Fibroblast of peridontal ligament (primary cell): ENCODE results near the gene EPHB1.

Experiments
- DNase-seq: peaks from one replicate; pipeline ENCODE4 v3.0.0-alpha.2; 2010; ENCODE audit errors: extremely low read depth

Gene EPHB1

DNA sequence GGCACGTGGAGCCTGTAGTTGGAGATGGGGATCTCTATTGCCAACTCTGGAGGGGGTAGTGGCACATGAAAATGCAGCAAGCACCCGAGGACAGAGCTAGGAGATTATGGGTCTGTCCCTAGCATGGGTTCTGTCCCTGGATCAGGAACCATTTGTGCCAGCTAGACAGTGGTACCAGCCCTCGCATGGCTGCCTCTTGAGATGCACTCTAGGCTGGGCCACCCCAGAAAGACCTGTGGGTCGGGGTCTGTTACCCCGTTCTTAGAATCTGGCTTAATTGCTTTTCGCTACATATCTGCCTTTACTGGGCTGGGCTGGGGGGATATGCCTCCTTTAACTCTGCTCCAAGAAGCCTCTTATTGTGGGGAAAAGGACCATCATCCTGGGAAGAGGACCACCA, 54.5 kb downstream of the EPHB1 start:
- DNase-seq = no peak

DNA sequence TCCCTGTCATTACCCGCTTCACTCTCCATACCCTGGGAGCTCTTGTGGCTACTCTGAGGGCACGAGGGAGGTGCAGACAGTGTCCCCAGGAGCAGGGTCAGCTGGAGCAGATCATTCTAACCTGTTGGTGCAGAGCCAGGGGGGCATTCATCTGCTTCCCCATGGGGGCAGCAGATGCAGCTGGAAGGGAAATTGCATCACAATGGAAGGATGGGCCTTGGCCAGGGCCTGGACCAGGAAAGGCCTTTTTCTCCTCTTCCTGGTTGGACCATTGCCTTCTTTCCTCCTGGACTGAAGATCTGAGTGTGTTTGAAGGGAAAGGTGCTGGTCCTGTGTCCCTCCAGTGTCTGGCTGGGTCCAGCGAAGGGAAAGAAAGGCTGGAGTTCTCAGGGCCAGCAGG, 55.7 kb downstream of the EPHB1 start:
- DNase-seq = no peak

DNA sequence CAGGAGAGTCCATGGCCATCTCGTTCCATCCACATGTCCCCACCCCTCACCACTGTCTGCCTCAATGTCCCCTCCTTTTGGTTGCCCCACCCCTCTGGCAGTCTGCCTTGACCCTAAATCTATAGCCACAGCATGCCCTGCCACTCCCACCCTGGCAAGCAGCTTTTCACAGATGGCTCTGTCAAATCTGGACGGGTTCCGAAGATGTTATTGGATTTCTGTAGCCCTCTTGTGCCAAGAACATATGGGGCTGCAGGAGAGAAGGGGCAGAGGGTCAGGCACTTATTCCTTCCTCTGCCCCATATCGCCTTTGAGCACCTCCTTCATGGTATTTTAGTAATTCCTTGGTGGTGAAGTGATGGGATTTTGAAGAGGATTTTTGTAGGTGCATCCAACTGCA, 57.1 kb downstream of the EPHB1 start:
- DNase-seq = no peak

DNA sequence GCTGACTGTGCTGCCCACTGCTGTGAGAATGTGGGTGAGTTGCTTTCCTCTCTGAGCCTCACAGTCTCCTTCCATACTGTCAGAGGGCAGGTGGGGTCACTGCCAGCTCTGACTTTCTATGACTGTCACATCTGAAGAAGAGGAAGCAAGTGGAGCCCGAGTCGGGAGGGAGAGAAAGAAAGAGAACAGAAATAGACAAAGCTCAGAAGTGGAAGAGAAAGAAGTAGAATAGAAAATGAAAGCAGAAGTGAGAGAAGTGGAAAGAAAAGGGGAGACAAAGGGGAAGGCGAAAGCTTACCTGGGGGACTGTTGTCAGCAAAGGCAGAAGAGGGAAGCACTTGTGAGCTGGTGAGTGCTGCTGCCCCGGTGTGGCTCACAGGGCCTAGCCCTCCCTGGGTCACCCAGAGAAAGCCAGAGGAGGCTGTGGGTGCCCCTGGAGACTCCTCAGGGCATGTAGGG, 57.9 kb downstream of the EPHB1 start:
- no peak for DNase-seq

DNA sequence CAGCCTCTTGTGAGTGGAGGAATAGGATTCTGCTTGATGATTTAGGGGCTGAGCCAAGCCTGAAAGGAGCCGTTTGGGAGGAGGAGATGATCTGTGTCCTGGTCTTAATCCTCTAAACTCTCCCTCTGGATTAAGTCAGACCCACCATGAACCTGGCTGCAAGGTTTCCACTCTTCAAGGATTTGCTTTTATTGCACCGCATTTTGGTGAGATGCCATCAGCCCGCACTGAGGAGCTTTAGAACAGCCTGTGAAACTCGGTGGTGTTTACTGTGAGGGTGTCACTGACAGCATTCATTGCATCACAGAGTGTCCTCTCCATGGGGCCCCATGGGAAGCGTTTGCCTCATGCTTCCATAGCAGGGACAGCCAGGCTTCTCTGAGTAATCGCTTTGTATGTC, 59.2 kb downstream of the EPHB1 start:
- DNase-seq = no peak

DNA sequence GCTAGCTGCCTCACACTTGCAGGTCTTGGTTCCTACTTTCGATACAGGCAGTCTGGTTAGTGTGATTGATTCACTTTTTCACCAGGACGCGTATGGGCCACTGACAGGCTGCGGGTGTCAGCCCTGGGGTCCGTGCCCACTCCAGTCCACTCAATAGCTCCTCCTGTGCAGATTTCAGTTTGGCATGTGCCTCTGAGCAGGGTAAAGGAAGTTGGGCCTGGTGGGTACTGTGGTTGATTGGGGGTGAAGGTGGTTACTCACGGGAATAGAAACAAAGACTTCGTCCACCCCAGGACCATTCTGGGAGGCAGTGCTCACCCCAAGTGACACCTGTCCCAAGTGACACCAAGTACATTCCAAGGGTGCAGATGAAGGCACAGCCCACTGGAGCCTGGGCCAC, 62.3 kb downstream of the EPHB1 start:
- no peak for DNase-seq

DNA sequence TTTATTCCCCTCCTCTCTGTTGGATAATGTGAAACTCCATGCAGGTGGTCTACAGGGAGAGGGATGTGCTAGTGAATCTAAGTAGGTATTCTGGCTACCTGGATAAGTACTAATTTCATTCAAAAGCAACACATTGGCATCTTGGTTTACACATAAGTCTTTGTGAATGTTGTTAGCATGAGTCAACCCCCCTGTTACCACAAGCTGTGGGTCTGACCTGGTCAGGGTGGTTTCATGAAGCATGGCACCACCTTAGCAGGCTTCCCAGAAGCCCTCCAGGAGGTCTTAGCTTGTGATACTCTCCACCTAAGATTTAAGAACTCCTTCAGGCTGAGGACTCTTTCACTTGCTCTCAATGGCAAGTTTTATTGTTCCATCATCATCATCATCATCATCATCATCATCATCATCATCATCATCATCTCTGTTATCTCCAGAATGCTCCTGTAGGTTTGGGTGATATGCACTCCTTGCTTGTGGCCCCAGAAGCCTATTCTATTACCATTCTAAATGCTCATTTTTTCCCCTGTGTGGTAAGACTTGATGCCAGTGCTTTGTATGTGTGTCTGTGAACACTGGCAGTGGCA, 62.8 kb downstream of the EPHB1 start:
- no peak for DNase-seq

DNA sequence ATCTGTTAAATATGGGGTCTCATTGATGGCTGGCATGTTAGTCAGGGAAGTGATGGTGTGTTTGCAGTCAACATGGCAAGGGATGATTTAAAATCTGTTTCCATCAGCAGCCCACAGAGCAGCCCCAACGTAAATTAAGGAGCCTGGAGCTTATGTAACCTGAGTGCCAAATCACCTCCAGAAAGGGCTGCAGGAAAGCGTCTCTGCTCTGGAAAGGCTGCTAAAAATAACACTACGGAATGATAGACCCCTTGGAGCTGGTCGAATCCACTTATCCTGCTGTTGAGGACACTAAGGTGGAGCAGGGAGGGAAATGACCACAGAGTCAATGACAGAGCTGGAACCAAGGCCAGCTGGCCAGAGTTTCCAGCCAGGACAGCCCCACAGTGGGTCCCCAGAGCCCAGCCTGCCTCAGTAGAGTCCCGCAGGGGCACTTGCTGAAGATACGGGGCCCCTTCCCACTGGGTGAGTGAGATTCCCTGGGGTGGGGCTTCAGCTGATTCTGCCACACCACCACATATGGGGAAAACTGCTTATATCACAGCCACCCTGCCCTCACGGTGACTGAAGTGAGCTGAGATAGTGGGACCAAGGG, 63.5 kb downstream of the EPHB1 start:
- DNase-seq = no peak

DNA sequence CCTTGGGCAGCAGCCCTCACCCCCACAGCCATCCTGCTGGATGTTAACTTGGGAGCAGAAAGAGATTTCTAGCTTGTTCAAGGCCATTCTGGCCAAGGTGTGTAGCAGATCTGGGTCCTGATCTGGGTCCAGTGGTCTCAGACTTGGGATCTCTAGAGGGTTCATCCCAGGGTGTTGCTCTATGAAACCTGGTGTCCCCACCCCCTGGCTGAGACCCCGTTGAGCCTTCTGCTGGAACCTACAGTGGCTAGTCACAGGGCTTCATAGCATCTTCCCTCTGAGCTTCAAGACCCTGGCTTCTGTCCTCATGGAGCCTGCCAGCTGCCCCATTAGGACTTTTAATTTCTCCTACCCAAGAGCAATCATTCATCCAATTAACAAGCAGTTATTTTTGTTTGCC, 64.3 kb downstream of the EPHB1 start:
- no peak for DNase-seq

DNA sequence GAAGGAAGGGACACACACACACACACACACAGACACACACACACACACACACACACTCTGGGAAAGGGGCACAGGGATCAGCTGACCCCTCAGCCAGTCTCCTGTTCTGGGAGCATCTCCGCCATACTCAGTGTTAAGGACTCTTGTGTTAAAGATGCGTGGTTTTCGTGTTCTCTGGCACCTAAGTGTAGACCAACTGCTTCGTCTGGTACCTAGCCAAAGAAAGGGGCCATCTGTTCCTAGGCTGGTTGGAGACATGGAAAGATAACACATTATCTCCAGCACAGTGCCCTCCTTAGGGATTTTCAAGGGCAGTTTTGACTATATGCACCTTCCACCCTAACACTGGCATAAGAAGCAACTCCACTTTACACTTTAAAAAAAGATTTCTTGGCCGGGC, 65.1 kb downstream of the EPHB1 start:
- DNase-seq = no peak

DNA sequence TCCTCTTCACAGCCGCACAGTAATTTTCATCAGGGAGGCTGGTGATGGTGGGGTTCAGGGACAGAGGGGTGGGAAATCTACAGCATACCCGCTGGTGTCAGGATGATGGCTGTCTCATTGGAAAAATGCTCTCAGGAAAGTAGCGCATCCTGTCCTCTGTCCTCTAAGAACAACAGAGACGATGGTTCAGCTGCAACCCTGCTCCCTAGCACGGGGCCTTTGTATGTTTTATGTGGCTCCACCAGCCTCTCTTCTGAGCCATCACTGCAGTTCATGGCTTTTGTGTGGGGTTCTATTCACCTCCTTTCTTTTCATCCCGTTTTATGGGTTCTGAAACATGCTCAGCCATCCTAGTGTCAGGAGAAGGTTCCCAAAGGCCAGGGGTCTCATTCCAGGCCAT, 68.9 kb downstream of the EPHB1 start:
- DNase-seq = no peak

DNA sequence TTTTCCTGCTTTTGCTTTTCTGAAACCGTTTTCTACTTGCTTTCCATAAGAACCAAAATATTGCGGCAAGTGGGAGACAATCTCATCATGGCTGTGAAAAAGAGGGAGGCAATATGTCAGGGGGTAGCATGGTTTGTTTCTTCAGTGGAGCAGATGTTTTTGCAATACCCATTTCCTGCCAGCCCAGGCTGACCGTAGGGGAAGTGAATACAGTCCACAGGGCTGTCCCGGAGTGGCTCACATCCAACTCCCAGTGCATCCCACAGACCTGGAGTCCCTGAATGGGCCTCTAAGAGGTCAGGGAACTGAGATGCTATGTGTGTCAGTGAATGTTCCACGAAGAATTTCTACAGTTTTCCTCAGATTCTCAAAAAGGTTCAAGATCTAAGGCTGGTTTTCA, 69.6 kb downstream of the EPHB1 start:
- DNase-seq = peak; percentile 2

DNA sequence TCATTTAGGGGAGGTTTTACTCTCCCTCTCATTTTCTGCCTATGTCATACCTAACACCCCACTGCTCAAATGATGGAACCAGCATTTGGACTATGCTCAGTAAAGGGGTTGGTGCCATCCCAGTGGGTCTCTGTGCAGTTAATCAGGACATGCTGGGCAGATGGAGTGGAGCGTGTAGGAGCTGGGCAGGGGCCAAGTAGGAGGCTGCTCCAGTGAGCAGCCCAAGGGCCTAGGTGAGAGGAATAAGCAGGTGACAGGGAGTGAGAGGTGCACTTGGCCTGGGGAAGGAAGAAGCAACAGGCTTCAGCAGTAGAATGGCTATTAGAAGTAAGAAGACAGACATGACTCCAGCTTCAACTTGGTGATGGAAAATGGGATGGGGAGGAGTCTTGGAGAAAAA, 72.2 kb downstream of the EPHB1 start:
- no peak for DNase-seq

DNA sequence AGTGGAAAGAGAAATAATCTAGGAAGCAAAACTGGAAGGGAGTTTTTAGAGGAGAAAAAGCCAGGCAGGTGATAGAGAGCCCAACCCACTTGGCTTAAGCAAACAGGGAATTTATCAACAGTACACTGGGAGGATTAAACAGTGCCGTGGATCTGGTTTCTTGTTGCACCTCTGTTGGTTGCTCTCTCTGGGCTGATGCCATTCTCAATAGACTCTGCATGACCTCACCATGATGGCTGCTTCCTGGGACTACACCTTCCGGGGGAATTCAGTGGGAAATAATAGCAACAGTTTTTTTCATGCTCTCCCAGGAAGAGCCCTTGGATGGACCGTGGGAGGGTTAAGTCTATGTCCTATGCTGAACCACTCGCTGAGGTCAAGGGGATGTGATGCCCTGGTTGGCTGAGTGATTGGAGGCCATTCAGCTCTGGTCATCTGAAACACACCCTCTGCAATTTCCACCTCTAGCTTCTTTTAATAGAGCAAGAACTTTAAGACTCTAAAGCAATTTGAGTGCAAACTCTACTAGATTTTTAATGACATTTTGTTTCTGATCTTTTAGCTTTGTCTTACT, 74.2 kb downstream of the EPHB1 start:
- no peak for DNase-seq

DNA sequence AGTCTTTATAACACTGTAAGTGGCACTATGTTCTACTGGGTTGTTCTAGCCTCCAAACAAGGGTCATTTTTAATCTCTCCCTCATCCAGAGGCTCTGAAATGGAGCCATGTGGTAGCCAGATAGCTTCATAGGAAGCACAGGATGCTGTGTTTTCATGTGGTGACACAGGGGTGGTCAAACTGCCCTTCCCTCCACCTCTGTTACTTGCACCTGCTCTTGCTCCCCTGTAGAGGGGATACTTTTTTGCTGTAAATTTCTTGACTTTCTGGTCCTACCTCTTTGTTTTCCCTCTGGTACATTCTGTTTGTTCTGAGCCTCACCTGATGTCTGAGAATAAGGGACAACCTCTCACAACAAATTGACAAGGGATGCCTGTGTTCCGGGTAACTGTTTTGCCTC, 76.8 kb downstream of the EPHB1 start:
- no peak for DNase-seq

DNA sequence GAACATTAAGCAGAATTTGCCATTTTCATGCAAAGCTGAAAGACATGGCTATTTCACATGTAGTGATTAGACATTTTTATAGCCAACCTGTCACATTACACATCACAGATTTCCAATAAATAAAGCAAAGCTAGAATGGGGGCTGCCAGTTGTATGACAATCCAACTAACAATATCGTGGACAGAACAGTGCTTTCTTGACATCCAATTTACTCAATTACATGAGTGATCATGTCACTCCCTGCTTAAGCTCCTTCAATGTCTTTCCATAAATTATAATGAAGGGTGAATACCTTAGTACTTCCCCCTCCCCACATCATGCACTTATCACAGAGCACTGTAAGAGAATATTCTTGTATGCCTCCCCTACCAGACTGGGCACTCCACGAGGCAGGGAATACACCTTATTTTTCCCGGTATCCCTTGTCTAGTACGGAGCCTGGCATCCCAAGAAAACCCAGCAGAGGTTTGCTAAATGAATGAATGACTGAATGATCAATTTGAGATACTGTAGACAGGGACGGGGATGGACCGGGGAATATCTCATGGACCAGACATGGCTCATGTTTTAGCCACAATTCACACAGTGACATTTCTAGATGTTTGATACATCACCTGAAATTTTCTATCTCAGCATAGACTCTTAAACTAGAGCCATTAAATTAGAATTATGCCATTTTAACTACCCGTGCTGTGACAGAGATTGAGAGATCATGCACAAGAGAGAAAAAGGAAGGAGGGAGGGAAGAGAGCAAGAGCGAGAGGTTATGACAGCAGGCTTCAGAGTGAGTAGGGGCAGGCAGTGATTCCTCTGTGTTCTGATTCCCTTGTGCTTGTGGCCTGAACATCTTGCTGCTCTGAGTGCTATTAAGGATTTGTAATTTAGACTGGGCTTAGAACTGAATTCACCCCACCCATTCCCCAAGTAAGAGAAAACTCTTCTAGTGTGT, 77.7 kb downstream of the EPHB1 start:
- DNase-seq = no peak

DNA sequence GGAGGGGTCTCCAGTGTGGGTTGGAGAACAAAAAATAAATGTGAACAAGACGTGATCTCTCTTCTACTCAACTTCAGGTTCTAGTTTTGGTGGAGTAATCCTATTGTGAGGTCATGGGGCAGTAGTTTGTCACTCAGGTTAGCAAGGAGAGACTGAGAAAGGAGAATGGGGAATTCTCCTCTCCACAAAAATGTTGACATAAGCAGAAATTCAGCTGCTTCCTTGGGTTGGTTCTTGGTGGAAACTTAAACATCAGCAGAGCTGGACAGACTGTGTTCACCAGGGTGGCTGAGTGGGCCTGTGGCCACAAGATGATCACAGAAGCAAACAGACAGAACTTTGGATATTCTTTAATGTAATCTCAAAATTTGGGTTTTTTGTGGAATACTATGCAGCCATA, 78.7 kb downstream of the EPHB1 start:
- no peak for DNase-seq

DNA sequence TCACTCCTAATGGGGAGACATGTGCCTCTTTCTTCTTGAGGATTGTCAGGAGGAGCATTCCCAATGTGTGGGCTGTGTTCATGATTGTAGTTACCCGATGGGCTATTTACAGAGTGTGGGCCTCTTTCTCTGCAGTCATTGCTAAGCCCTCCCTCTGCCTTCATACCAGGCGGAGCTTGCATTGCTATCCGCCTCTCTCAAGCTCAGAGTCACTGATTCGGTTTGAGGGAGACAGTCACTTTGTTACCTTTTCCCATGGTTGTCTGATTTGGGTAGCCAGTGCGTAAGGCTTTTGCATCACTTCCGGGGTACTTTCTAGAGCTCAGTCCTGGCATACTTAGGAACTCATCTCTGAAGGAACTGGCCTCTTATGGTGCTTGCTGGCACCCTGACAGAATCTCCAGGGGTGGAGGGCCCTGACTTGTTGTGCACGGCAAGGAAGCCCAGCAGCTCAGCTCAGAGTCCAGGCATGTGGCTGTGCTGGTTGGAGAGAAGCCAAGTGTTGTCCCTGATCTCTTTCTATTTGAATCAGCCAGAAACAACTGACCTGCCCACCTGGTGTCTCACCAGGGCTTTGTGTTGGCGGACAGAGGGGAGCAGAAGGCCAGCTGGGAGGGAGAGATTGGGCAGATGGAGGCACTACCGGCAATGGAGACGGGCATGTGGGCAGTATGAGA, 79.8 kb downstream of the EPHB1 start:
- no peak for DNase-seq

DNA sequence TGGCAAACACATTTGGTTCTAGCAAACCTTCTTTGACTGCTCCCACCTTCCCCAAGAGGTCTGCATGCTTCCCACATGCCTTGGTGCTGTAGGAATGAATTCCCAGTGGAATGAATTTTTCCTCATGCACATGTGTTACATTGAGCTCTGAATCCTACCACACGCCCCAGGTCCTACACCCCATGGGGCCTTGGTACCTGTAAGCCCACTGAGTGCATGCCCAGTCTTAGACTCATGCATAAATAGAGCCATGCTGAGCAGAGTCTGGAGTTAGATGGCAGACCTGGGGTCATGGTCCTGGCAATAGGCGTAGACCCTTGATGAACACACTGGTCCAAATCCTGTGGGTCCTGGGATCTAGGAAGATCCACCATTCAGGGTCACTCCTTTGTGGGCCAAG, 81.8 kb downstream of the EPHB1 start:
- no peak for DNase-seq

DNA sequence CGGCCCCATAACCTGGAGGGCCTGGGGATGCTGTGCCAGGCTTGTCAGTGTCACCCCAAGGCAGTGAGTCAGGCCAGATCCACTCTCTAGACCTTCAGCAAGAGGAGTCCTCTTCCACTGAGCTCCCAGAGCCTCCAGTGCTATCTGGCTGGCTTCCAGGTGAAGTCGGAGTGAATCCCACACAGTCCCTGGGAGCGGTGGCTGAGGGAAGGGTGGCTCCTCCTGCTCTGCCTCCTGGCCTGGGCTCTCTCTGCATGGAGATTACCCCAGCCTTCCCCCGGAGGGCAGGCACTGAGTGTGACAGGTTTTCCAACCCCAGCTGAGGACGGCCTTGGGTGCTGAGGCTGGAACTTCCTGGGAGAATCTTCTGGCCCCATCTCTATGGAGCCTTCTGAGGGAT, 82.7 kb downstream of the EPHB1 start:
- DNase-seq = no peak

DNA sequence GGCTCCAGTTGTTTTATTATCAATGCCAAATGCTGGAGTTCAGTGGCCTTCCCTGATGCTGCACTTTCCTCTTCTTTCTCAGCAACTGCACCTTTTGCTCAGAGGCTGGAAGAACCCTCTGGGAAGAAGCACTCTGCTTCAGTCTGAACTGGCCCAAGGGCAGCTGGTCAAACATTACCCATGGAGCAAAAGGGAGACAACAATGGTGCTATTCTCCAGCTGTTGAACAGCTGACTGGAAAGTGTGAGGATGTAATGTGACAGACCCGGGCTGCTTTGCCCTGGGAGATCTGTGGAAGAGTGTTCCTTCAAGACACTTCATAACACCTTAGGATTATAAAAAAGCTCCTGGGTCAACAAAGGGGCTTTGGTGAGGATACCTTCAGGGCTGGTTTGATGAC, 84.9 kb downstream of the EPHB1 start:
- no peak for DNase-seq

DNA sequence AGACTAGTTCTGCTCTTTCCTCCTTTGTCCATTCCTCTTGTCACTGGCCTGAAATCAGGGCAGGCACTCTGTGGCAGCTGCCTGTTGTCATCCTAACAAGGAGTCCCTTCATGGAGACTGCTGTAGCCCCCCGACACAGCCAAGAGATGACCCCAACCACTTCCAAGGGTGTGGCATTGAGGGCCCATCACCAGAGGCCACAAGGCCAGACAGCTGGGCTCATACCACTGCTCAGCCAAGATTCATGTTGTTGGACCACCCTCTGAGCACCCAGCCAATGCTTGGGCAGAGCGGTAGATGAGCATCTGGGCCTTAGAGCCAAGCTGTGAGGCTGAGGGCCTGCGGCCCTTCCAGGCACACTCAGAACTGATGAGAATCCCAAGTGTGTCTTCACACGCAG, 85.4 kb downstream of the EPHB1 start:
- DNase-seq = no peak
